GM21723 (cell line): ENCODE results near the gene SLX1A.
"Not testable (repeated sequence)": the region's sequence is repeated elsewhere in the genome, so short reads cannot be mapped to it uniquely, and the experiment has no call there.

ENCODE experiments used
- ATAC-seq: cut with Tn5 transposase; IDR thresholded peaks from one replicate; pipeline ENCODE4 v1.9.1; 2021; ENCODE audit warnings: mild to moderate bottlenecking, moderate library complexity; ENCODE audit not compliant: unreplicated experiment

The SLX1A gene

GRCh38 chr16:30193615-30194014, at the start of gene SLX1A, which contains the start of gene BOLA2B:
SLX1A (plus strand) TSS chr16:30193875; CDS start chr16:30194085, 210 bp downstream.
BOLA2B (minus strand) TSS chr16:30193666; CDS start chr16:30193595, 71 bp downstream.
- peak; percentile 85 for ATAC-seq

- ATAC-seq: no peak
Measured at GRCh38 chr16:30144017-30144416, 49.7 kb upstream of the SLX1A start.

GRCh38 chr16:30144917-30145316, 48.8 kb upstream of the SLX1A start:
- ATAC-seq: no peak

DNA sequence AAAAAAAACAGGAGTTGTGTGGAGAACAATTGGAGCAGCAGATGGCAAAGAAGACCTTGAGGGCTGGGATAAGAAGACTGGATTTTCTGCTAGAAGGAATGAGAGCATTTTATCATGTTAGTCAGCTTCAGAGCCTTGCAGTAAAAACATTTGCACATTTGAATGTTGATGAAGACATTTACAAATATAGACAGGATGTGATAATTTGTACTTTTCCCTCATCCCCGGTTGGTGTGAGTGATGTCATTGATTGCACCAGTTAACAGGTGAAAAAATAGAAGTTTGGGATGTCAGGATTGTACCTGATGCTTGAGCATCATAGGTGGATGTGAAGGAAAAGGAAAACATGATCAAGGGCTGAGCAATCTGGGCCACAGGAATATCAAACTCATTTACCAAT, 48.0 kb upstream of the SLX1A start:
- no peak for ATAC-seq

DNA sequence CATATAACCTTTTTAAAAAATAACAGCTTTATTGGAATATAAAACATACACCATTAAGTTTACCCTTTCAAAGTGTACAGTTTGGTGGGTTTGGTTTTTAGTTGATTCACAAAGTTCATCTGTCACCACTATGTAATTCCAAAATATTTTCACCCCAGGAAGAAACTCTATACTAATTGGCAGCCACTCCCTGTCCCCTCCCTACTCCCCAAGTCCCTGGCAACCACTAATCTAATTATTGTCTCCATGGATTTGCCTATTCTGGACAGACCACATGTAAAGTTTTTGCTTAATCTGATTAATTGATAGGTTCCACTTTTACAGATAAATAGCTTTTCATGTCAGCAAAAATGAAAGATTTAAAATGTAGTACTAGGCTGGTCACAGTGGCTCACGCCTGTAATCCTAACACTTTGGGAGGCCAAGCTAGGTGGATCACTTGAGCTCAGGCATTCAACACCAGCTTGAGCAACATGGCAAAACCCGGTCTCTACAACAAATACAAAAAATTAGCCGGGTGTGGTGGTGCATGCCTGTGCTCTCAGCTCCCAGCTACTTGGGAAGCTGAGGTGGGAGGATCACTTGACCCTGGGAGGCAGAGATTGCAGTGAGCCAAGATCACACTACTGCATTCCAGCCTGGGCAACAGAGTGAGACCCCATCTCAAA, 45.7 kb upstream of the SLX1A start:
- ATAC-seq: no peak

GRCh38 chr16:30149250-30149930, 44.3 kb upstream of the SLX1A start:
- ATAC-seq: no peak

DNA sequence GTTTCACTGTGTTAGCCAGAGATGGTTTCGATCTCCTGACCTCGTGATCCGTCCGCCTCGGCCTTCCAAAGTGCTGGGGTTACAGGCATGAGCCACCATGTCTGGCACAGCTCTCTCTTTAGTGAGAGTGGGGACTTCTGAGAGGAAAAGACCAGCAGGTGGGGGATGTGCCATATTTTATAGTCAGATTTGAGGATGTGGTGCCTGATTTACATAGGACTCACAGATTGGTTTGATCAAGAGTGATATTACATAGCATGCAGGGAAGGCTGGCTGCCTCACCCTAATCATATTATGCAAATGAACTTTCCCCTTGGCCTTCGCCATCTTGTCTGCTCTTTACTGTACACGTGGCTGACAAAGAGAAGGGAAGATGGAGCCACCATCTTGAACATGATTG, 42.6 kb upstream of the SLX1A start:
- no peak for ATAC-seq

GRCh38 chr16:30152517-30152916, 41.2 kb upstream of the SLX1A start:
- ATAC-seq: no peak

GRCh38 chr16:30155188-30155587, 38.5 kb upstream of the SLX1A start:
- no peak for ATAC-seq

DNA sequence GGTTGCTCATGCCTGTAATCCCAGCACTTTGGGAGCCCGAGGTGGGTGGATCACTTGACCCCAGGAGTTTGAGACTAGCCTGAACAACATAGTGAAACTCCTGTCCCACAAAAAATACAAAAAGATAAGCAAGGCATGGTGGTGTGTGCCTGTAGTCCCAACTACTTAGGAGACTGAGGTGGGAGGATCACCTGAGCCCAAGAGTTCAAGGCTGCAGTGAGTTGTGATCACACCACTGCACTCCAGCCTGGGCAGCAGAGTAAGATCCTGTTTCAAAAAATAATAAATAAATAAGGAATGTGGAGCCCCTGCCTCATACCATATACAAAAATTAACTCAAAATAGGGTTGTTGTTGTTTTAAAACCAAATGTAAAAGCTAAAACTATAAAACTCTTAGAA, 36.5 kb upstream of the SLX1A start:
- no peak for ATAC-seq

GRCh38 chr16:30163538-30163937, 30.1 kb upstream of the SLX1A start:
- ATAC-seq: no peak

- ATAC-seq: peak; percentile 78
Measured at GRCh38 chr16:30166202-30166902, 27.3 kb upstream of the SLX1A start.

DNA sequence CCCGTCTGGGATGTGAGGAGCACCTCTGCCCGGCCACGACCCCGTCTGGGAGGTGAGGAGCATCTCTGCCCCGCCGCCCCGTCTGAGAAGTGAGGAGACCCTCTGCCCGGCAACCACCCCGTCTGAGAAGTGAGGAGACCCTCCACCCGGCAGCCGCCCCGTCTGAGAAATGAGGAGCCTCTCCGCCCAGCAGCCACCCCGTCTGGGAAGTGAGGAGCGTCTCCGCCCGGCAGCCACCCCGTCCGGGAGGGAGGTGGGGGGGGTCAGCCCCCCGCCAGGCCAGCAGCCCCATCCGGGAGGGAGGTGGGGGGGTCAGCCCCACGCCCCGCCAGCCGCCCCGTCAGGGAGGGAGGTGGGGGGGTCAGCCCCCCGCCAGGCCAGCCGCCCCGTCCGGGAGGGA, 24.9 kb upstream of the SLX1A start:
- ATAC-seq: not testable (repeated sequence)

- not testable (repeated sequence) for ATAC-seq
Measured at GRCh38 chr16:30169416-30169815, 24.3 kb upstream of the SLX1A start.

DNA sequence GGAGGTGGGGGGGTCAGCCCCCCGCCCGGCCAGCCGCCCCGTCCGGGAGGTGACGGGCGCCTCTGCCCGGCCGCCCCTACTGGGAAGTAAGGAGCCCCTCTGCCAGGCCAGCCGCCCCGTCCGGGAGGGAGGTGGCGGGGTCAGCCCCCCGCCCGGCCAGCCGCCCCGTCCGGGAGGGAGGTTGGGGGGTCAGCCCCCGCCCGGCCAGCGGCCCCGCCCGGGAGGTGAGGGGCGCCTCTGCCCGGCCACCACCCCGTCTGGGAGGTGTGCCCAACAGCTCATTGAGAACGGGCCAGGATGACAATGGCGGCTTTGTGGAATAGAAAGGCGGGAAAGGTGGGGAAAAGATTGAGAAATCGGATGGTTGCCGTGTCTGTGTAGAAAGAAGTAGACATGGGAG, 23.5 kb upstream of the SLX1A start:
- not testable (repeated sequence) for ATAC-seq

GRCh38 chr16:30173054-30173453, 20.6 kb upstream of the SLX1A start:
- ATAC-seq: no peak

- not testable (repeated sequence) for ATAC-seq
Measured at GRCh38 chr16:30176876-30177275, 16.8 kb upstream of the SLX1A start.

GRCh38 chr16:30179195-30179594, 14.5 kb upstream of the SLX1A start:
- no peak for ATAC-seq

- no peak for ATAC-seq
Measured at GRCh38 chr16:30179931-30180330, 13.7 kb upstream of the SLX1A start.

DNA sequence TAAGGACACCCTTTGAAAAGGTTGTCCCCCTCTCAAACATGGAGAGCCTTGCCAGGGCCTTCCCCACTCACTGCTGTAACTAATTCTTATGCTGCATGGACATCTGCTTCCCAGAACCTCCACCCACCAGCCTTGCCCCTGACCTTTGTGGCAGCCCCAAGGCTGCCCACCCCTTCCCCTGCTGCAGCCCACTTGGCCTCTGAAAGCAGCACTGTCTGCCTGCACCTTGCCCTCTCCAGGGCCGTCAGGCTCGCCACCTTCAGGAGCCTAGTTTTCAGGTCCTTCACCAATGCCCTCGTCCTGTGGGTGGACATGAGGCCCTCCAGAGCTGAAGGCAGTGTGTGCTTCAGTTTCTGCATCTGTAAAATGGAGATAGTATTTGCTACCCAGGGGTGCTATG, 12.9 kb upstream of the SLX1A start:
- no peak for ATAC-seq

- ATAC-seq: peak; percentile 49
Measured at GRCh38 chr16:30183233-30184095, 10.2 kb upstream of the SLX1A start, which contains the start of gene CORO1A. CORO1A (plus strand) TSS chr16:30183602; CDS start chr16:30185210, 1,608 bp downstream.
